ENCODE results near the gene COL6A2. TPM values are rescaled to one million over a fixed set of nuclear protein-coding genes. Genes with fewer than 3 reads are reported as not detected.

COL6A2 gene
- total RNA-seq, 2 donors from 2014 or later, result 11.9 to 14.2 TPM

- Mint-ChIP-seq H3K9me3 (peaks cover 0 to under 1% of the 10 kb centered on the region in 2 donors), H3K27ac (no peak overlapping the region), H3K36me3 (peaks cover 0 to 19% of the 10 kb centered on the region in 2 donors)
- DNase-seq (ENCODE audit: low spot score in 2 of 2) (peak in 1 of 2 donors; percentile 48), ATAC-seq (no peak)
Measured at GRCh38 chr21:46112725-46113215, 14.9 kb downstream of the COL6A2 start.

GRCh38 chr21:46113497-46114176 lies 15.7 kb downstream of the COL6A2 start:
- DNase-seq (ENCODE audit: low spot score in 2 of 2), result no peak
- H3K9me3 Mint-ChIP-seq, result no peaks in the 10 kb centered on the region
- no peak overlapping the region for H3K27ac Mint-ChIP-seq
- peaks cover 0 to 17% of the 10 kb centered on the region in 2 donors for H3K36me3 Mint-ChIP-seq
- no peak for ATAC-seq

- ATAC-seq (no peak), DNase-seq (ENCODE audit: low spot score in 2 of 2) (no peak)
- no peaks in the 10 kb centered on the region for H3K9me3 Mint-ChIP-seq
- no peak overlapping the region for H3K27ac Mint-ChIP-seq
- peaks cover 0 to 17% of the 10 kb centered on the region in 2 donors for H3K36me3 Mint-ChIP-seq
Measured at GRCh38 chr21:46114963-46115362, 17.1 kb downstream of the COL6A2 start.

GRCh38 chr21:46115441-46116188 lies 17.7 kb downstream of the COL6A2 start:
- Mint-ChIP-seq H3K27ac (no peak overlapping the region), H3K9me3 (no peaks in the 10 kb centered on the region), H3K36me3 (peaks cover 0 to 17% of the 10 kb centered on the region in 2 donors)
- DNase-seq (ENCODE audit: low spot score in 2 of 2) (no peak), ATAC-seq (no peak)

- peaks cover 0 to 17% of the 10 kb centered on the region in 2 donors for H3K36me3 Mint-ChIP-seq
- no peak for ATAC-seq
- no peak overlapping the region for H3K27ac Mint-ChIP-seq
- no peak for DNase-seq (ENCODE audit: low spot score in 2 of 2)
- H3K9me3 Mint-ChIP-seq, result no peaks in the 10 kb centered on the region
Measured at GRCh38 chr21:46116189-46116775, 18.4 kb downstream of the COL6A2 start.

GRCh38 chr21:46116776-46117585 lies 19.1 kb downstream of the COL6A2 start:
- Mint-ChIP-seq H3K9me3 (no peaks in the 10 kb centered on the region), H3K36me3 (peaks cover 0 to 17% of the 10 kb centered on the region in 2 donors), H3K27ac (no peak overlapping the region)
- ATAC-seq (no peak), DNase-seq (ENCODE audit: low spot score in 2 of 2) (peak in 1 of 2 donors; percentile 47)

- no peak for ATAC-seq
Measured at GRCh38 chr21:46117586-46118315, 19.8 kb downstream of the COL6A2 start.

GRCh38 chr21:46118316-46119143 lies 20.6 kb downstream of the COL6A2 start:
- Mint-ChIP-seq H3K27ac (no peak overlapping the region), H3K36me3 (peaks cover 0 to 17% of the 10 kb centered on the region in 2 donors), H3K9me3 (peaks cover 0 to 2% of the 10 kb centered on the region in 2 donors)
- ATAC-seq, result no peak
- DNase-seq (ENCODE audit: low spot score in 2 of 2), result peak in 1 of 2 donors; percentile 51

More at GRCh38 chr21:46117586-46118315, 19.8 kb downstream of the COL6A2 start:
- Mint-ChIP-seq H3K9me3 (no peaks in the 10 kb centered on the region), H3K27ac (no peak overlapping the region), H3K36me3 (peaks cover 0 to 17% of the 10 kb centered on the region in 2 donors)
- DNase-seq (ENCODE audit: low spot score in 2 of 2), result peak in 1 of 2 donors; percentile 47

- Mint-ChIP-seq H3K36me3 (peaks cover 0 to 11% of the 10 kb centered on the region in 2 donors), H3K9me3 (peaks cover 0 to 4% of the 10 kb centered on the region in 2 donors), H3K27ac (no peak overlapping the region)
- DNase-seq (ENCODE audit: low spot score in 2 of 2) (peak in 1 of 2 donors; percentile 53), ATAC-seq (no peak)
Measured at GRCh38 chr21:46119144-46119636, 21.3 kb downstream of the COL6A2 start.

GRCh38 chr21:46119637-46120271 lies 21.8 kb downstream of the COL6A2 start:
- ATAC-seq (no peak), DNase-seq (ENCODE audit: low spot score in 2 of 2) (peak in 1 of 2 donors; percentile 38)
- Mint-ChIP-seq H3K27ac (no peak overlapping the region), H3K9me3 (peaks cover 0 to 4% of the 10 kb centered on the region in 2 donors), H3K36me3 (peaks cover 0 to 7% of the 10 kb centered on the region in 2 donors)

- H3K9me3 Mint-ChIP-seq, result peaks cover 0 to 4% of the 10 kb centered on the region in 2 donors
- no peaks in the 10 kb centered on the region for H3K36me3 Mint-ChIP-seq
- H3K27ac Mint-ChIP-seq, result no peak overlapping the region
- peak in 1 of 2 donors; percentile 52 for DNase-seq (ENCODE audit: low spot score in 2 of 2)
- no peak for ATAC-seq
Measured at GRCh38 chr21:46120301-46121285, 22.7 kb downstream of the COL6A2 start.

GRCh38 chr21:46121286-46122221 lies 23.6 kb downstream of the COL6A2 start:
- ATAC-seq, result no peak
- H3K36me3 Mint-ChIP-seq, result no peaks in the 10 kb centered on the region
- peaks cover 0 to 4% of the 10 kb centered on the region in 2 donors for H3K9me3 Mint-ChIP-seq
- peak overlapping the region; percentile 75 to 87 for H3K27ac Mint-ChIP-seq
- DNase-seq (ENCODE audit: low spot score in 2 of 2), result peak in 1 of 2 donors; percentile 53

All from activated naive CD4-positive, alpha-beta T cell treated with anti-CD3 and anti-CD28 coated beads, Interleukin-2, amount 50 U/mL, for 72 hours (primary cell).